B cell (primary cell): ENCODE measurements around the gene LRP11.

Experiments
- CTCF ChIP-seq: fragments of 200-600 bp; IDR thresholded peaks from one replicate; pipeline ENCODE4 v1.8.0; 2022; ENCODE audit warnings: antibody characterized with exemption, mild to moderate bottlenecking
- EZH2 ChIP-seq: IDR thresholded peaks from 2 replicates; pipeline ENCODE4 v1.6.1; 2012; ENCODE audit warnings: borderline replicate concordance, low read depth, mild to moderate bottlenecking, moderate library complexity, low read length; ENCODE audit not compliant: insufficient read depth, poor library complexity, severe bottlenecking

DNA sequence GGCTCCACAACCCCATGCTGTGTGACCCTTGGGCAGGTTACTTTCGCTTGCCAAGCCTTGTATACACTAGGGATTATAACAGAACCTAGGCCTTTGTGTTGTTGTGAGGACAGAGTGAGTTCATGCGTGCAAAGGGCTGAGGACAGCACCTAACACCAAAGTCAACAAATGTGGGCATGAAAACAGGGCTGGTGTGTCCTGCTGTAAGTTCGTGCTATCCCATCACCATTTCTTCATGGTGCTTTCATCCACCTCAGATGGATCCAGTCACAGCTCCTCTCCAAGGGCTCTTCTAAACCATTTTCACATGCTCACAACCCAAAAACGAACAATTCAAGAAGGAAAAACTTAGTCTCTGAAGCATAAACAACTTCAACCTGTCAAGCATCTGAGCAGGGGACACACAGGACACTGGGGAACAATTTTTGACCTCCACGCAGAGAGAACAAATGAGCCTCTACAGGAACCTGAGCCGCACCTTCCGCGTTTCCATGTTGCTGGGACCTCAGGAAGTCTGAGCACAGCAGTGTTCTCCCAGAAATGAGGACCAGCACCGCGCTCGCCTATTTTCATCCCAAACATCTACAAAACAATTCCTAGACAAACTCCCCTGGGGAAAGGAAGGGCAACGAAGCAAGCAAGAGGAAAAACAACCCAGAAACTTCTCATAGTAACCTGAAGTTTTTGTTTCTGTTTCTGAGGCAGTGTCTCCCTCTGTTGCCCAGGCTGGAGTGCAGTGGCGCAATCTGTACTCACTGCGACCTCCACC lies 3.1 kb downstream of the LRP11 start:
- TF ChIP-seq CTCF (no peak), EZH2 (no peak)
